HEK293 (cell line): ENCODE results near the gene PACRG.

Experiments used
- CTCF ChIA-PET: fragments of 350-600 bp; formaldehyde crosslinking; extraction: SDS; loops from one replicate; lab custom pipeline; 2021; ENCODE audit warnings: antibody characterized with exemption; lab: Yijun Ruan, JAX
- POLR2A ChIA-PET: fragments of 300-600 bp; formaldehyde crosslinking; extraction: SDS; loops from one replicate; lab custom pipeline; 2020; ENCODE audit warnings: antibody characterized with exemption, inconsistent platforms; lab: Yijun Ruan, JAX
- H3K27ac ChIP-seq: fragments of 200-500 bp; sonication (Bioruptor generic); 2 replicates; pipeline ENCODE4 v1.5.1; 2014; ENCODE audit warnings: low read depth, low read length, control low read depth, inconsistent platforms; ENCODE audit errors: extremely low read depth
- H3K36me3 ChIP-seq, 2 experiments: fragments of 200-500 bp in 1 of 2; sonication (Bioruptor generic) in 1 of 2; 1 replicate in 1 of 2; 2 replicates in 1 of 2; pipeline ENCODE4 v1.5.1; 2014 to 2017; ENCODE audit warnings: inconsistent platforms in 2 of 2, low read length in 2 of 2; ENCODE audit not compliant: control insufficient read depth in 2 of 2, insufficient read depth in 1 of 2
- H3K4me1 ChIP-seq: fragments of 200-500 bp; sonication (Bioruptor generic); 2 replicates; pipeline ENCODE4 v1.5.1; 2014; ENCODE audit warnings: mild to moderate bottlenecking, low read length, inconsistent platforms; ENCODE audit not compliant: control insufficient read depth, insufficient read depth
- H3K4me3 ChIP-seq: 2 replicates; pipeline ENCODE4 v1.5.1; 2011; ENCODE audit warnings: low read depth, mild to moderate bottlenecking, control low read depth, low read length, moderate library complexity
- H3K9me3 ChIP-seq: fragments of 200-500 bp; sonication (Bioruptor generic); 2 replicates; pipeline ENCODE4 v1.5.1; 2014; ENCODE audit warnings: low read depth, low read length, inconsistent platforms; ENCODE audit not compliant: control insufficient read depth, insufficient read depth
- EGR2 ChIP-seq: fragments of 450-650 bp; formaldehyde crosslinking; IDR thresholded peaks from 2 replicates; pipeline ENCODE4 v1.5.1; 2016; ENCODE audit warnings: low read depth, missing biosample characterization, missing genetic modification characterization
- KLF8 ChIP-seq: fragments of 450-650 bp; formaldehyde crosslinking; IDR thresholded peaks from 2 replicates; pipeline ENCODE4 v1.5.1; 2016; ENCODE audit warnings: missing biosample characterization, missing genetic modification characterization
- MYNN ChIP-seq: fragments of 450-650 bp; formaldehyde crosslinking; IDR thresholded peaks from 2 replicates; pipeline ENCODE4 v1.5.1; 2016; ENCODE audit warnings: missing biosample characterization, missing genetic modification characterization, borderline replicate concordance
- PRDM10 ChIP-seq: fragments of 450-650 bp; formaldehyde crosslinking; IDR thresholded peaks from 2 replicates; pipeline ENCODE4 v1.5.1; 2016; ENCODE audit warnings: missing biosample characterization, missing genetic modification characterization
- TRIM28 ChIP-seq: IDR thresholded peaks from 2 replicates; pipeline ENCODE4 v1.6.1; 2011; ENCODE audit warnings: low read length, control low read depth, borderline replicate concordance
- YY1 ChIP-seq: fragments of 450-650 bp; formaldehyde crosslinking; IDR thresholded peaks from 2 replicates; pipeline ENCODE4 v1.5.1; 2018; ENCODE audit warnings: missing biosample characterization, missing genetic modification characterization
- ZBTB49 ChIP-seq: fragments of 450-650 bp; formaldehyde crosslinking; IDR thresholded peaks from 2 replicates; pipeline ENCODE4 v1.5.1; 2016; ENCODE audit warnings: missing biosample characterization, missing genetic modification characterization, low read depth
- ZFP37 ChIP-seq: fragments of 450-650 bp; formaldehyde crosslinking; IDR thresholded peaks from 2 replicates; pipeline ENCODE4 v1.5.1; 2016; ENCODE audit warnings: missing biosample characterization, missing genetic modification characterization
- ZNF274 ChIP-seq, 2 experiments: fragments of 200-500 bp in 1 of 2; fragments of 450-650 bp in 1 of 2; sonication (Bioruptor generic) in 1 of 2; formaldehyde crosslinking in 1 of 2; IDR thresholded peaks; 2 replicates each; pipeline versions ENCODE4 v1.5.1 to v1.6.1; 2014 to 2016; ENCODE audit warnings: borderline replicate concordance in 1 of 2, inconsistent platforms in 1 of 2, low read length in 1 of 2, missing biosample characterization in 1 of 2, missing genetic modification characterization in 1 of 2
- ZNF302 ChIP-seq: fragments of 450-650 bp; formaldehyde crosslinking; IDR thresholded peaks from 2 replicates; pipeline ENCODE4 v1.5.1; 2016; ENCODE audit warnings: missing biosample characterization, missing genetic modification characterization, low read depth
- ZNF416 ChIP-seq: fragments of 450-650 bp; formaldehyde crosslinking; IDR thresholded peaks from 2 replicates; pipeline ENCODE4 v1.5.1; 2016; ENCODE audit warnings: missing biosample characterization, missing genetic modification characterization
- ZNF514 ChIP-seq: fragments of 450-650 bp; formaldehyde crosslinking; IDR thresholded peaks from 2 replicates; pipeline ENCODE4 v1.5.1; 2016; ENCODE audit warnings: missing biosample characterization, missing genetic modification characterization
- ZNF707 ChIP-seq: fragments of 450-650 bp; formaldehyde crosslinking; IDR thresholded peaks from 2 replicates; pipeline ENCODE4 v1.5.1; 2016; ENCODE audit warnings: missing biosample characterization, missing genetic modification characterization
- TF ChIP-seq, protein P1 (sequence below): fragments of 450-650 bp; IDR thresholded peaks from 2 replicates; pipeline ENCODE4 v1.5.1; 2018; ENCODE audit warnings: missing biosample characterization, missing genetic modification characterization
- TF ChIP-seq, protein P2 (sequence below): fragments of 450-650 bp; formaldehyde crosslinking; IDR thresholded peaks from 2 replicates; pipeline ENCODE4 v1.5.1; 2016; ENCODE audit warnings: missing biosample characterization, missing genetic modification characterization
- TF ChIP-seq, protein P3 (sequence below): fragments of 450-650 bp; formaldehyde crosslinking; IDR thresholded peaks from 2 replicates; pipeline ENCODE4 v1.5.1; 2017; ENCODE audit warnings: missing biosample characterization, missing genetic modification characterization

PACRG gene

GRCh38 chr6:163356743-163357142, 629.0 kb downstream of the PACRG start:
- no peak overlapping the region for H3K4me3 ChIP-seq
- POLR2A ChIA-PET = interaction anchor here (0.6 kb wide), 1 partner anchor 1976 kb away, joined by 7 read pairs; no protein-coding TSS in a partner anchor
- H3K4me1 ChIP-seq = no peaks in the 10 kb centered on the region
- H3K36me3 ChIP-seq = no peaks in the 10 kb centered on the region
- TF ChIP-seq, protein P1, sequence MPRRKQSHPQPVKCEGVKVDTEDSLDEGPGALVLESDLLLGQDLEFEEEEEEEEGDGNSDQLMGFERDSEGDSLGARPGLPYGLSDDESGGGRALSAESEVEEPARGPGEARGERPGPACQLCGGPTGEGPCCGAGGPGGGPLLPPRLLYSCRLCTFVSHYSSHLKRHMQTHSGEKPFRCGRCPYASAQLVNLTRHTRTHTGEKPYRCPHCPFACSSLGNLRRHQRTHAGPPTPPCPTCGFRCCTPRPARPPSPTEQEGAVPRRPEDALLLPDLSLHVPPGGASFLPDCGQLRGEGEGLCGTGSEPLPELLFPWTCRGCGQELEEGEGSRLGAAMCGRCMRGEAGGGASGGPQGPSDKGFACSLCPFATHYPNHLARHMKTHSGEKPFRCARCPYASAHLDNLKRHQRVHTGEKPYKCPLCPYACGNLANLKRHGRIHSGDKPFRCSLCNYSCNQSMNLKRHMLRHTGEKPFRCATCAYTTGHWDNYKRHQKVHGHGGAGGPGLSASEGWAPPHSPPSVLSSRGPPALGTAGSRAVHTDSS (tag by site-specific recombination) = no peak
- no peak for TF ChIP-seq ZFP37 (tag by site-specific recombination)
- TF ChIP-seq ZBTB49 (tag by site-specific recombination) = no peak
- no peak for TF ChIP-seq ZNF274 (IDR thresholded peaks at IDR 0.05; ENCODE audit: low read length)
- 0 out of 2 replicates have a peak, but pooled peaks have one; percentile 15 for TF ChIP-seq ZNF274 (tag by site-specific recombination; IDR thresholded peaks at IDR 0.05; ENCODE audit: borderline replicate concordance)
- TF ChIP-seq, protein P2, sequence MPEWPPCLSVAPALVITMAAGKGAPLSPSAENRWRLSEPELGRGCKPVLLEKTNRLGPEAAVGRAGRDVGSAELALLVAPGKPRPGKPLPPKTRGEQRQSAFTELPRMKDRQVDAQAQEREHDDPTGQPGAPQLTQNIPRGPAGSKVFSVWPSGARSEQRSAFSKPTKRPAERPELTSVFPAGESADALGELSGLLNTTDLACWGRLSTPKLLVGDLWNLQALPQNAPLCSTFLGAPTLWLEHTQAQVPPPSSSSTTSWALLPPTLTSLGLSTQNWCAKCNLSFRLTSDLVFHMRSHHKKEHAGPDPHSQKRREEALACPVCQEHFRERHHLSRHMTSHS (tag by site-specific recombination) = no peak
- TF ChIP-seq, protein P3, sequence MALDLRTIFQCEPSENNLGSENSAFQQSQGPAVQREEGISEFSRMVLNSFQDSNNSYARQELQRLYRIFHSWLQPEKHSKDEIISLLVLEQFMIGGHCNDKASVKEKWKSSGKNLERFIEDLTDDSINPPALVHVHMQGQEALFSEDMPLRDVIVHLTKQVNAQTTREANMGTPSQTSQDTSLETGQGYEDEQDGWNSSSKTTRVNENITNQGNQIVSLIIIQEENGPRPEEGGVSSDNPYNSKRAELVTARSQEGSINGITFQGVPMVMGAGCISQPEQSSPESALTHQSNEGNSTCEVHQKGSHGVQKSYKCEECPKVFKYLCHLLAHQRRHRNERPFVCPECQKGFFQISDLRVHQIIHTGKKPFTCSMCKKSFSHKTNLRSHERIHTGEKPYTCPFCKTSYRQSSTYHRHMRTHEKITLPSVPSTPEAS = peak; percentile 84
- TF ChIP-seq YY1 (tag by site-specific recombination) = no peak
- TF ChIP-seq ZNF416 = no peak
- no peak for TF ChIP-seq PRDM10
- TF ChIP-seq EGR2 (tag by site-specific recombination) = 0 out of 2 replicates have a peak, but pooled peaks have one; percentile 5
- TF ChIP-seq MYNN (tag by site-specific recombination) = 0 out of 2 replicates have a peak, but pooled peaks have one; percentile 12
- TF ChIP-seq ZNF707 = no peak
- no peak for TF ChIP-seq ZNF514 (tag by site-specific recombination)
- TF ChIP-seq ZNF302 (tag by site-specific recombination) = no peak
- no peak for TF ChIP-seq TRIM28
- TF ChIP-seq KLF8 (tag by site-specific recombination) = no peak
- no peaks in the 10 kb centered on the region for H3K9me3 ChIP-seq
- CTCF ChIA-PET = interaction anchor here (0.6 kb wide), 1 partner anchor 196 kb away, joined by 3 read pairs; no protein-coding TSS in a partner anchor
- no peak overlapping the region for H3K27ac ChIP-seq
